CD4-positive, alpha-beta T cell treated with Interferon alpha-2 for 1 hour (primary cell): Measurements from ENCODE around the gene OSTF1.

Experiments
- DNase-seq, 2 donors: peaks; one replicate each; pipeline ENCODE4 v3.0.0-alpha.2; 2020 to 2022

The OSTF1 gene

GRCh38 chr9:75086541-75087288 is 1.6 kb upstream of the OSTF1 start:
- DNase-seq = peak in 1 of 2 donors; percentile 6

GRCh38 chr9:75087289-75087823 is 958 bp upstream of the OSTF1 start:
- DNase-seq = peak; percentile 58 to 66

- DNase-seq = peak in 1 of 2 donors; percentile 55
These were observed 495 bp downstream of the OSTF1 start for GRCh38 chr9:75088646-75089372.

GRCh38 chr9:75089373-75089766 is 1.1 kb downstream of the OSTF1 start:
- peak in 1 of 2 donors; percentile 22 for DNase-seq

GRCh38 chr9:75090579-75090978 is 2.3 kb downstream of the OSTF1 start:
- no peak for DNase-seq

- no peak for DNase-seq
These were observed 4.5 kb downstream of the OSTF1 start for GRCh38 chr9:75092766-75093165.

- no peak for DNase-seq
These were observed 8.5 kb downstream of the OSTF1 start for GRCh38 chr9:75096796-75097195.

GRCh38 chr9:75101004-75101588 is 12.8 kb downstream of the OSTF1 start:
- DNase-seq = no peak

- no peak for DNase-seq
These were observed 14.0 kb downstream of the OSTF1 start for GRCh38 chr9:75102177-75102790.

GRCh38 chr9:75104607-75105006 is 16.3 kb downstream of the OSTF1 start:
- no peak for DNase-seq

GRCh38 chr9:75105019-75105540 is 16.8 kb downstream of the OSTF1 start:
- no peak for DNase-seq

GRCh38 chr9:75105841-75106240 is 17.5 kb downstream of the OSTF1 start:
- DNase-seq = no peak

- DNase-seq = no peak
These were observed 18.5 kb downstream of the OSTF1 start for GRCh38 chr9:75106857-75107256.

- peak; percentile 10 to 37 for DNase-seq
These were observed 20.3 kb downstream of the OSTF1 start for GRCh38 chr9:75108571-75108970.

- no peak for DNase-seq
These were observed 21.0 kb downstream of the OSTF1 start for GRCh38 chr9:75109210-75109839.

- no peak for DNase-seq
These were observed 22.8 kb downstream of the OSTF1 start for GRCh38 chr9:75111019-75111622.

- DNase-seq = no peak
These were observed 24.5 kb downstream of the OSTF1 start for GRCh38 chr9:75112789-75113188.

- no peak for DNase-seq
These were observed 28.0 kb downstream of the OSTF1 start for GRCh38 chr9:75116306-75116705.

GRCh38 chr9:75117564-75117963 is 29.2 kb downstream of the OSTF1 start:
- DNase-seq = no peak

- no peak for DNase-seq
These were observed 32.4 kb downstream of the OSTF1 start for GRCh38 chr9:75120686-75121085.

- no peak for DNase-seq
These were observed 33.7 kb downstream of the OSTF1 start for GRCh38 chr9:75121914-75122558.

GRCh38 chr9:75123696-75124095 is 35.4 kb downstream of the OSTF1 start:
- DNase-seq = no peak
